HG02973 (cell line): ENCODE measurements around the gene NEDD4.
"Not testable (repeated sequence)": the region's sequence is repeated elsewhere in the genome, so short reads cannot be mapped to it uniquely, and the experiment has no call there.

Experiments used
- ATAC-seq: cut with Tn5 transposase; IDR thresholded peaks from one replicate; pipeline ENCODE4 v1.9.1; 2021; ENCODE audit warnings: moderate library complexity; ENCODE audit not compliant: unreplicated experiment

NEDD4 gene

GRCh38 chr15:55834331-55834730, 159.1 kb downstream of the NEDD4 start:
- ATAC-seq: no peak

GRCh38 chr15:55829826-55830225, 163.6 kb downstream of the NEDD4 start:
- ATAC-seq: peak; percentile 72

GRCh38 chr15:55827955-55828354, 165.5 kb downstream of the NEDD4 start:
- ATAC-seq: no peak

GRCh38 chr15:55827204-55827603, 166.2 kb downstream of the NEDD4 start:
- no peak for ATAC-seq

GRCh38 chr15:55824857-55825613, 168.4 kb downstream of the NEDD4 start:
- no peak for ATAC-seq

- ATAC-seq: no peak
Observed at GRCh38 chr15:55823699-55824340, 169.6 kb downstream of the NEDD4 start.

DNA sequence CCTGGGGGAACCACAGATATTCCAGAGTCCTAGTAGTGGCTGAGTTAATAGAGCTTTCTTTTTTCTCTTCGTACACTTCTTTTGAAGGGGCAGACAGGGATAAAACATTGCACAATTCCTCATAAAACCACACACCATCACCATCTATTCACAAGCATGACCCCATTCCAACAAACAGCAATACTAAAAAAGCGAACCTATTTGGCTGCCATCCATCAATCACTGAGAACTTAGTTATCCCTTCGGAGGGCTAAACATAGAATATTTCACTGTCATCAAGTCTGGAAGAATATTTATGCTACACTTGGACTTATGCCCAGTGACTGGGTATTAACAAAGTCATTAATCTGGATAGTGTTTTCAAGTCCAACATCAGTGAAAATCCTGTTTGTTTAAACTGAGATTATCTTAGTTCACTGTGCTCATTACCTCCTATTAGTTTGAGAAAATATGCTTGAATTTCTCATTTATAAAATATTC, 170.2 kb downstream of the NEDD4 start:
- ATAC-seq: no peak

DNA sequence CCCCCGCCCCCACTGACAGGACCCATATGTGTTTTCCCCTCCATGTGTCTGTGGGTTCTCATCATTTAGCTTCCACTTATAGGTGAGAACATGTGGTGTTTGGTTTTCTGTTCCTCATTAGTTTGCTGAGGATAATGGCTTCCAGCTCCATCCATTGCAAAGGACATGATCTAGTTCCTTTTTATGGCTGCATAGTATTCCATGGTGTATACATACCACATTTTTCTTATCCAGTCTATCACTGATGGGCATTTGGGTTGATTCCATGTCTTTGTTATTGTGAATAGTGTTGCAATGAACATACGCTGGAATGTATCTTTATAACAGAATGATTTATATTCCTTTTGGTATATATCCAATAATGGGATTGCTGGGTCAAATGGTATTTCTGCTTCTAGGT, 171.7 kb downstream of the NEDD4 start:
- not testable (repeated sequence) for ATAC-seq

- no peak for ATAC-seq
Observed at GRCh38 chr15:55820043-55820442, 173.4 kb downstream of the NEDD4 start.

DNA sequence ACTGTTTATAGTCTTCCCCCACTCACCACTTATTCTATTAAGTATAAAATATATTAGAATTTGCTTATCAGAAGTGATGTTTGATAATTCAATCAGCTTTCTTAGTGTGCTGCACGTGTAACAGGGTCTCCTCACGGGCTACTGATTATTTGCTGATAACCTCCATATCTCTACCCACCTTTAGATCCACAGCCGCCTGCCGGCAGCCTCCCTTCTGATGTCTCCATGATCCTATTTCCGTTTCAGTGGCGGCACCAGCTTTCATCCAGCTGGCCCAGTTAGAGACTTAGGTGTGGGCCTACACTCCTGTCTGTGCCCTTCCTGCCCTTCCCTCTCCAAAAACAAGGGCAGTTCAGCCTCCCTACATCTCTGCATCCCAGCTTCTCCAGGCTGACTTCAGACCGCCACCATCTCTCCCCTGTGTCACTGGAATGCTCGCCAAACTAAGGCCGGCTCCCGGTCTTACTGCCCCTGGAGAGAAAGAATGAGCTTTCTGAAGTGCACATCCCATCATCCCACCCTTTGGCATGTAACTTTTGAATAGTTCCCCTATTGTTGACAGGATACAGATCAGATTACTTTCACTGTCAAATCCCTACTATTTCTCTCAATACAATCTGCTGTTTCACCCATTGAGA, 173.9 kb downstream of the NEDD4 start:
- no peak for ATAC-seq

- no peak for ATAC-seq
Observed at GRCh38 chr15:55816017-55816416, 177.4 kb downstream of the NEDD4 start.

GRCh38 chr15:55802600-55803376, 190.6 kb downstream of the NEDD4 start:
- no peak for ATAC-seq

DNA sequence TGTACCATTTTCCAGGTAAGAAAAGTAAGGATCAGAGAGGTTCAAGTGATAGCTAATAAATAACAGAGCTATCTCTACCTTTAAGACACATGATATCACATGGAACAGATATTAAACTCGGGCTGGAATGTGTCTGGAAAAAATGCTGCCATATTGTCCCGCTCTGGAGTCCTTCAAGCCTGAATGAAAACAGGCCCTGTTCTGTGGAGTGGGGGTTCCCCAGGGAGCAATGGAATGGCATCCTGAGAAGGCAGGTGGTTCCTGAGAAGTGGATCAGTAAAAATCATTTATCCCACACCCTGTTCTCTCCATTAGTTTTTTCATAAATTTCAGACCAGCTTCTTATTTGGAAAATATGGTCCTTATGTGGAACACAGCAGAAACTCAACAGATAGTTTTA, 193.2 kb downstream of the NEDD4 start:
- no peak for ATAC-seq

DNA sequence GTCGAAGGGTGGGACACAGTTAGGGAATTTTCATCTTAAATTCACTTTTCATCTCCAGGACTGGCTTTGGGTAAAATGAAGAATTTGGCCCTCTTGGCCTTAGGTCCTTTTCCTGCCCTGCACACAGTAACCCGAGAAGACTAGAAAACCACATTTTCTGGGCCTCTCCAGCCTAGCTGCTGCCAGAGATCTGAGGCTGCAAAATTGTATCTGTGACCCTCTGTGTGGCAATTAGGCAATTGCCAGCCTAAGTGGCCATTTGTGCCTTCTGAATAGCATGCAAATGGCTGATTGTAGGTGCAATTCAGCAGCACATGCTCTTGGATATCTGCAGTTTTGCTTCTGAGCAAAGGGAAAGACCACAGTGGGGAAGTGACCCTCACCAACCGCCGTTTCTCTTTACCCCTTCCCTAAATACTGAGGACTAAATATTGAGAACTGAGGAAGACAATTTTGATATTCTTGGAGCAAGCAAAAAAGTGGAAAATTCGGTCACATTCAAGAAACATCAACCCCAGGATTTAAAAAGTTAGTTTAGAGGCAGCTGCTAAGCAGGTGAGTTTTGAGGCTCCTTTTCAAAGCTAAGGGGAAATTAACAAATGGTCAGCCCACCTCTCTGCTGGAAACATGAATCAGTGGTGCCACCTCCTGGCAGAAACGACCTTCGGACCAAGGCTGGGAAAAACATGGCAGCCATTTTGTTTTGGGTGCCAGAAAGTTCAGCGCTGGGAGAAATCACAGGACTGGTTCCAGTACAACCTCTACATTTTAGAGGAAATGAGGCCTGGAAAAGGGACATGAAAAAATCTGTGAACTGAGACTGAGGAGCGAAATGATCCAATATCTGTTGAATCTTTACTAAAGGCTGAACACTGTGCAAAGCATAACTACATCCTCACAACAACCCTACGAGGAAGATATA, 193.9 kb downstream of the NEDD4 start:
- no peak for ATAC-seq

DNA sequence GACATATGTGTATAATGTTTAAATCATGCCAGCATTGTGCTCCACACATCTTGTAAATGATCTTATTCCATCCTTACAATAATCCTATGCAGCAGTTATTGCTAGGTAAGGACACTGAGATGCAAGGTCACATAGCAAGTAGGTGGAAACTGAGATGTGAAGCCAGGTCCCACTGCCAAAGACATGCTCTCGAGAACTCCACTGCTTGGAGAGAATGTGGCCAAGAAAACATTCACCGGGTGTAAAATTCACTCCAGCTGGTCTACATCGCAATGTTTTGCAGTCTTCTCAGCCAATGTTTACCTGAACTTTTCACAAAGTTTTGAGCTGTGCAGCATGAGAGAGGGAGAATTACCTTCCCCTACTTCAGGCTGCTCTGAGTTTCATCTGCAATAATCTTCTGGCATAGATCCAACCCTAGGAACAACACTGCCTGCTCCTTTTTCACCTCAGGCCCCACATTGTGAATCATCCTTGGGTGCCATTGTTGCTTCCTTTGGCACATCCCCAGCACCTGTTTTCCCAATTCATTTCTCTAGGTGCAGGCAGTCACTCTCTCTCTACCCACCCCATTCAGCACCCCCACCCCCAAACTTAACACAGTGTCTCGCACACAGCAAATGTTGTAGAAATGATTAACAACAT, 197.0 kb downstream of the NEDD4 start:
- no peak for ATAC-seq

DNA sequence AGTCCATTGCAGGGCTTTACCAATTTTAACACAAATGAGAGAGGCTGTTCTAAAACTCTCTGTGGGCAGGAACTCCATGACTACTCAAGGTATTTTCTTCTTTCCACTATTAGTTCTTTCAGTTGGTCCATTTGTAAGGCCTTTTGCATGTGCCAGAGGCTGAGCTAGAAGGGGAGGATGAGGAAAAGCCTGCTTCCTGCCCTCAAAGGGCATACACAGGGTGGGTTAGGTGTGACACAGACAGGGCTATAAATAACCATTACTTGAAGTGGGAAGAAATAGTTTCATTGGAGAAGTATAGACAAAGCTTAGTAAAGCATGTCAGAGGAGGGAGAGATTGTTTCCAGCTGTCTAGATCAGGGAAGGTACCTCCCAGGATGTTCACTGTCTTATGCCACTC, 198.4 kb downstream of the NEDD4 start:
- no peak for ATAC-seq

DNA sequence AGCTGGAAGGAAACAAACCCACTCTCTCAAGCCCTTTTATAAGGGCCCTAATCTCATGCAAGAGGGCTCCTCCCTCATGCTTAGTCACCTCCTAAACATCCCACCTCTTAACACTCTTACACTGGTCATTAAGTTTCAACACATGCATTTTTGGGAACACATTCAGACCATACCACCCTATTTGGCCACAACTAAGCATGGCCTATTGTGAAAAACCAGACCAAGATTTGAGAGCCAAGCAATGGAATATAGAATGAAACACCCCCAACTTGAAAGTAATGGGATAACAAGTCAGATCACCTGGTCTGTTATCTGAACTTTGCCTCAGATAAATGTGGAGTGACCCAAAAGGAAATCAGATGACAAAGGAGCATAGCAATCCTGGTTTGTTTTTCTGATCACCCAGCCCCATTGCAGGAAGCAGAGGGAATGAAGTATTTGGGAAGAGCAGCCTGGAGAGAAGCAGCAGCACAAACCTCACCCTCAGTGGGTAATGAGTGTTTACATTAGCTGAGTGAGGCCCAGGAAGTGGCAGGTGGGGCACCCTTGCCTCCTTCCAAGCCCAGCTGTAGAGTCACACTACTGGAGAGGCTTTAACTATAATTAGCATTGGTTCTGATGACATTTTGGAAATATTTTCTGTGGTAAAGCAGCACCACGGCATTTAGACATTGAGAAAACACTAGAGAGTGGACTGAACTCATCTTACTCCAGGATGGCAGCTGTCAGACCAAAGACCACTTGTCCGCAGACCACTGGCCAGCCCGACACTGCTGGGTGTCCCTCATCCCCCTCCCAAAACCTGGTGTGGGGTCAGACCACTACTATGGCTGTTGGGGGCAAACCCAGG, 201.6 kb downstream of the NEDD4 start:
- no peak for ATAC-seq

GRCh38 chr15:55789066-55789660, 204.2 kb downstream of the NEDD4 start:
- no peak for ATAC-seq
